KMS-11 (cell line): Measurements from ENCODE around the gene RPS6KA5.

Experiments used
- H2AFZ ChIP-seq: fragments of 200-600 bp; sonication (generic); 2 replicates; pipeline ENCODE4 v1.6.1; 2016; ENCODE audit warnings: antibody characterized with exemption, mixed run types, low read depth
- H3K27ac ChIP-seq: fragments of 200-600 bp; sonication (generic); 2 replicates; pipeline ENCODE4 v1.6.1; 2016; ENCODE audit warnings: mild to moderate bottlenecking, mixed run types
- H3K27me3 ChIP-seq: fragments of 200-600 bp; sonication (generic); 2 replicates; pipeline ENCODE4 v1.6.1; 2017; ENCODE audit warnings: mild to moderate bottlenecking, low read depth, mixed run types, moderate library complexity; ENCODE audit not compliant: insufficient read depth
- H3K36me3 ChIP-seq: fragments of 200-600 bp; sonication (generic); 2 replicates; pipeline ENCODE4 v1.6.1; 2017; ENCODE audit warnings: mild to moderate bottlenecking, mixed run types; ENCODE audit not compliant: insufficient read depth
- H3K4me1 ChIP-seq: fragments of 200-600 bp; sonication (generic); 2 replicates; pipeline ENCODE4 v1.6.1; 2016; ENCODE audit warnings: mild to moderate bottlenecking, low read depth, mixed run types; ENCODE audit not compliant: poor library complexity, severe bottlenecking
- H3K4me2 ChIP-seq: fragments of 200-600 bp; sonication (generic); 2 replicates; pipeline ENCODE4 v1.7.0; 2016; ENCODE audit warnings: mild to moderate bottlenecking, mixed run types
- H3K4me3 ChIP-seq: fragments of 200-600 bp; sonication (generic); IDR thresholded peaks from 2 replicates; pipeline ENCODE4 v1.6.1; 2017; ENCODE audit warnings: low read depth, low read length, mixed read lengths; ENCODE audit not compliant: insufficient read depth
- H3K79me2 ChIP-seq: fragments of 200-600 bp; sonication (generic); 2 replicates; pipeline ENCODE4 v1.6.1; 2016; ENCODE audit warnings: low read depth, mixed run types; ENCODE audit not compliant: insufficient read depth
- H3K9ac ChIP-seq: fragments of 200-600 bp; sonication (generic); 2 replicates; pipeline ENCODE4 v1.6.1; 2016; ENCODE audit warnings: mild to moderate bottlenecking, mixed run types
- H4K20me1 ChIP-seq: fragments of 200-600 bp; sonication (generic); 2 replicates; pipeline ENCODE4 v1.6.1; 2016; ENCODE audit warnings: mild to moderate bottlenecking, mixed run types; ENCODE audit not compliant: insufficient read depth
- CTCF ChIP-seq: fragments of 200-600 bp; sonication (generic); conservative IDR thresholded peaks from 2 replicates; pipeline ENCODE4 v1.6.1; 2017; ENCODE audit warnings: low read depth, mild to moderate bottlenecking, antibody characterized with exemption, low read length, moderate library complexity, mixed read lengths

The RPS6KA5 gene

GRCh38 chr14:91010153-91010533, 50.3 kb downstream of the RPS6KA5 start:
- no peaks in the 10 kb centered on the region for H3K36me3 ChIP-seq
- H3K79me2 ChIP-seq: no peaks in the 10 kb centered on the region
- no peaks in the 10 kb centered on the region for H3K4me1 ChIP-seq
- TF ChIP-seq CTCF: no peak
- H3K4me3 ChIP-seq: no peak overlapping the region
- no peak overlapping the region for H3K27ac ChIP-seq
- H4K20me1 ChIP-seq: no peaks in the 10 kb centered on the region
- no peak overlapping the region for H3K4me2 ChIP-seq
- H2AFZ ChIP-seq: no peak overlapping the region
- no peaks in the 10 kb centered on the region for H3K27me3 ChIP-seq
- H3K9ac ChIP-seq: no peak overlapping the region

- H3K79me2 ChIP-seq: no peaks in the 10 kb centered on the region
- no peak overlapping the region for H3K27ac ChIP-seq
- no peak overlapping the region for H3K9ac ChIP-seq
- no peak overlapping the region for H3K4me2 ChIP-seq
- H4K20me1 ChIP-seq: no peaks in the 10 kb centered on the region
- no peak for TF ChIP-seq CTCF
- no peaks in the 10 kb centered on the region for H3K4me1 ChIP-seq
- no peaks in the 10 kb centered on the region for H3K36me3 ChIP-seq
- no peak overlapping the region for H3K4me3 ChIP-seq
- no peak overlapping the region for H2AFZ ChIP-seq
- no peaks in the 10 kb centered on the region for H3K27me3 ChIP-seq
Observed at GRCh38 chr14:91009501-91010152, 50.8 kb downstream of the RPS6KA5 start.

- Histone ChIP-seq H3K36me3 (no peaks in the 10 kb centered on the region), H3K9ac (no peak overlapping the region), H3K27ac (no peak overlapping the region), H4K20me1 (no peaks in the 10 kb centered on the region), H2AFZ (no peak overlapping the region), H3K4me2 (no peak overlapping the region), H3K4me1 (no peaks in the 10 kb centered on the region), H3K79me2 (no peaks in the 10 kb centered on the region), H3K4me3 (no peak overlapping the region), H3K27me3 (no peaks in the 10 kb centered on the region)
- TF ChIP-seq CTCF: no peak
Observed at GRCh38 chr14:91008759-91009409, 51.6 kb downstream of the RPS6KA5 start.

- Histone ChIP-seq H3K4me2 (no peak overlapping the region), H3K27me3 (no peaks in the 10 kb centered on the region), H3K4me3 (no peak overlapping the region), H3K9ac (no peak overlapping the region), H3K79me2 (no peaks in the 10 kb centered on the region), H3K27ac (no peak overlapping the region), H3K36me3 (no peaks in the 10 kb centered on the region), H3K4me1 (no peaks in the 10 kb centered on the region), H2AFZ (no peak overlapping the region), H4K20me1 (no peaks in the 10 kb centered on the region)
- no peak for TF ChIP-seq CTCF
Observed at GRCh38 chr14:91005716-91006115, 54.7 kb downstream of the RPS6KA5 start.
